ENCODE data around the gene PALB2. TPM values are rescaled to one million over a fixed set of nuclear protein-coding genes. Genes with fewer than 3 reads are reported as not detected.

PALB2 gene
- polyA plus RNA-seq, 1 of the 3 experiments (the other 2 are of a cell fraction) = 3.3 TPM

- TF ChIP-seq, protein P1, sequence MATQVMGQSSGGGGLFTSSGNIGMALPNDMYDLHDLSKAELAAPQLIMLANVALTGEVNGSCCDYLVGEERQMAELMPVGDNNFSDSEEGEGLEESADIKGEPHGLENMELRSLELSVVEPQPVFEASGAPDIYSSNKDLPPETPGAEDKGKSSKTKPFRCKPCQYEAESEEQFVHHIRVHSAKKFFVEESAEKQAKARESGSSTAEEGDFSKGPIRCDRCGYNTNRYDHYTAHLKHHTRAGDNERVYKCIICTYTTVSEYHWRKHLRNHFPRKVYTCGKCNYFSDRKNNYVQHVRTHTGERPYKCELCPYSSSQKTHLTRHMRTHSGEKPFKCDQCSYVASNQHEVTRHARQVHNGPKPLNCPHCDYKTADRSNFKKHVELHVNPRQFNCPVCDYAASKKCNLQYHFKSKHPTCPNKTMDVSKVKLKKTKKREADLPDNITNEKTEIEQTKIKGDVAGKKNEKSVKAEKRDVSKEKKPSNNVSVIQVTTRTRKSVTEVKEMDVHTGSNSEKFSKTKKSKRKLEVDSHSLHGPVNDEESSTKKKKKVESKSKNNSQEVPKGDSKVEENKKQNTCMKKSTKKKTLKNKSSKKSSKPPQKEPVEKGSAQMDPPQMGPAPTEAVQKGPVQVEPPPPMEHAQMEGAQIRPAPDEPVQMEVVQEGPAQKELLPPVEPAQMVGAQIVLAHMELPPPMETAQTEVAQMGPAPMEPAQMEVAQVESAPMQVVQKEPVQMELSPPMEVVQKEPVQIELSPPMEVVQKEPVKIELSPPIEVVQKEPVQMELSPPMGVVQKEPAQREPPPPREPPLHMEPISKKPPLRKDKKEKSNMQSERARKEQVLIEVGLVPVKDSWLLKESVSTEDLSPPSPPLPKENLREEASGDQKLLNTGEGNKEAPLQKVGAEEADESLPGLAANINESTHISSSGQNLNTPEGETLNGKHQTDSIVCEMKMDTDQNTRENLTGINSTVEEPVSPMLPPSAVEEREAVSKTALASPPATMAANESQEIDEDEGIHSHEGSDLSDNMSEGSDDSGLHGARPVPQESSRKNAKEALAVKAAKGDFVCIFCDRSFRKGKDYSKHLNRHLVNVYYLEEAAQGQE (IDR thresholded peaks at IDR 0.05; ENCODE audit: low read depth, low read length) = no peak
Observed at GRCh38 chr16:23670137-23670776, 29.1 kb upstream of the PALB2 start (continued).

- Histone ChIP-seq H3K27me3 (ENCODE audit: insufficient read depth) (no peaks in the 10 kb centered on the region), H3F3A (replicated peaks; ENCODE audit: insufficient read depth) (peaks cover 16% of the 10 kb centered on the region), H3K9ac (no peak overlapping the region), H3K4me3 (ENCODE audit: low read depth in 2 of 2, low read length in 1 of 2) (no peak overlapping the region), H3K9me3 (no peaks in the 10 kb centered on the region), H3K27ac (ENCODE audit: low read depth in 2 of 2, low read length in 1 of 2) (no peak overlapping the region), H3K4me2 (no peak overlapping the region), H3K36me3 (replicated peaks in 1 of 2; ENCODE audit: control insufficient read depth in 1 of 2, insufficient read depth in 2 of 2, low read length in 1 of 2) (peaks cover 54 to 83% of the 10 kb centered on the region in 2 experiments), H2AFZ (ENCODE audit: low read depth) (no peak overlapping the region), H3K9me2 (no peaks in the 10 kb centered on the region), H4K20me1 (ENCODE audit: insufficient read depth) (peaks cover 3% of the 10 kb centered on the region), H3K4me1 (ENCODE audit: control insufficient read depth in 1 of 2, insufficient read depth in 2 of 2, low read depth in 1 of 2, low read length in 1 of 2) (peaks cover 0 to 12% of the 10 kb centered on the region in 2 experiments; a peak in 1 of 4 replicates), H3K79me2 (ENCODE audit: insufficient read depth) (peaks cover 3% of the 10 kb centered on the region; the same call in 1 of the 2 replicates)
- DNase-seq = no peak
- TF ChIP-seq FOXJ3 (CRISPR knock-in tag; IDR thresholded peaks at IDR 0.05) = no peak
- WGBS (ENCODE audit: low lambda C conversion rate) = 88% methylated on average over 4 of the region's 4 CpGs
- CTCF ChIA-PET = interaction anchor here (1.5 to 3.1 kb wide), 2 partner anchors 10 to 72 kb away, joined by 5 to 19 read pairs; partner anchors contain the start of genes NDUFAB1 and PLK1
- POLR2A ChIA-PET = no interaction called here
Observed at GRCh38 chr16:23668873-23669272, 27.8 kb upstream of the PALB2 start.

DNA sequence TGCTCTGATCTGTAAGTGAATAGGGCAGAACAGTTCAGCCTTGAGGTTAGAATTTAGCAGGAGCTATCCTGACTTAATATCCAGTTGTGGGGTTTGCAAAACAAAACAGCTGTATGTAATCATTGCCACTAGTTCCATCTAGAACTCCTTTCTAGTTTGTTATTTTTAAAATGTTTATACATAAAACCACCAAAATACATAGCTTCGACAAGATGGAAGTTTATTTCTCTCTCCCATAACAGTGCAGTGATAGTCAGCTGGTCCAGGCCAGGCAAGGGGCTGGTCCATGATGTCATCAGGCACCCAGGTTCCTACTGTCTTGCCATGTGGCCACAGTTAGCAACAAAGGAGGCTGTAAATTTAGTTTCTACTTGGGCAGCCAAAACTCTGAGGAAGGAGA is 27.1 kb upstream of the PALB2 start:
- Histone ChIP-seq H3K27ac (ENCODE audit: low read depth in 2 of 2, low read length in 1 of 2) (no peak overlapping the region), H3K27me3 (ENCODE audit: insufficient read depth) (no peaks in the 10 kb centered on the region), H3K36me3 (replicated peaks in 1 of 2; ENCODE audit: control insufficient read depth in 1 of 2, insufficient read depth in 2 of 2, low read length in 1 of 2) (peaks cover 57 to 85% of the 10 kb centered on the region in 2 experiments), H3F3A (replicated peaks; ENCODE audit: insufficient read depth) (peaks cover 16% of the 10 kb centered on the region), H4K20me1 (ENCODE audit: insufficient read depth) (peaks cover 3% of the 10 kb centered on the region), H3K79me2 (ENCODE audit: insufficient read depth) (peaks cover 3% of the 10 kb centered on the region; the same call in 1 of the 2 replicates), H3K9me3 (no peaks in the 10 kb centered on the region), H3K4me3 (ENCODE audit: low read depth in 2 of 2, low read length in 1 of 2) (no peak overlapping the region), H3K9ac (no peak overlapping the region), H3K4me2 (no peak overlapping the region), H3K4me1 (ENCODE audit: control insufficient read depth in 1 of 2, insufficient read depth in 2 of 2, low read depth in 1 of 2, low read length in 1 of 2) (peaks cover 0 to 12% of the 10 kb centered on the region in 2 experiments; a peak in 1 of 4 replicates), H3K9me2 (no peaks in the 10 kb centered on the region), H2AFZ (ENCODE audit: low read depth) (no peak overlapping the region)
- DNase-seq = no peak
- TF ChIP-seq, protein P2, sequence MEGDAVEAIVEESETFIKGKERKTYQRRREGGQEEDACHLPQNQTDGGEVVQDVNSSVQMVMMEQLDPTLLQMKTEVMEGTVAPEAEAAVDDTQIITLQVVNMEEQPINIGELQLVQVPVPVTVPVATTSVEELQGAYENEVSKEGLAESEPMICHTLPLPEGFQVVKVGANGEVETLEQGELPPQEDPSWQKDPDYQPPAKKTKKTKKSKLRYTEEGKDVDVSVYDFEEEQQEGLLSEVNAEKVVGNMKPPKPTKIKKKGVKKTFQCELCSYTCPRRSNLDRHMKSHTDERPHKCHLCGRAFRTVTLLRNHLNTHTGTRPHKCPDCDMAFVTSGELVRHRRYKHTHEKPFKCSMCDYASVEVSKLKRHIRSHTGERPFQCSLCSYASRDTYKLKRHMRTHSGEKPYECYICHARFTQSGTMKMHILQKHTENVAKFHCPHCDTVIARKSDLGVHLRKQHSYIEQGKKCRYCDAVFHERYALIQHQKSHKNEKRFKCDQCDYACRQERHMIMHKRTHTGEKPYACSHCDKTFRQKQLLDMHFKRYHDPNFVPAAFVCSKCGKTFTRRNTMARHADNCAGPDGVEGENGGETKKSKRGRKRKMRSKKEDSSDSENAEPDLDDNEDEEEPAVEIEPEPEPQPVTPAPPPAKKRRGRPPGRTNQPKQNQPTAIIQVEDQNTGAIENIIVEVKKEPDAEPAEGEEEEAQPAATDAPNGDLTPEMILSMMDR (IDR thresholded peaks at IDR 0.05) = no peak
- TF ChIP-seq RXRA (IDR thresholded peaks at IDR 0.05; ENCODE audit: borderline replicate concordance, low read depth) = no peak
- TF ChIP-seq EZH2phosphoT487 (IDR thresholded peaks at IDR 0.05; ENCODE audit: borderline replicate concordance, low read depth) = no peak
- TF ChIP-seq RFX5 (IDR thresholded peaks at IDR 0.05; ENCODE audit: low read length) = no peak
- TF ChIP-seq POLR2AphosphoS5 (IDR thresholded peaks at IDR 0.05; ENCODE audit: low read depth, low read length) = no peak
- WGBS (ENCODE audit: low lambda C conversion rate) = 89% methylated on average over 1 of the region's 1 CpG
- POLR2A ChIA-PET = no interaction called here
- CTCF ChIA-PET = interaction anchor here (1.5 to 3.1 kb wide), 2 partner anchors 10 to 72 kb away, joined by 5 to 19 read pairs; partner anchors contain the start of genes NDUFAB1 and PLK1

Data from SK-N-SH (cell line).